GM10248 (cell line): ENCODE results near the gene RNF13.

Experiments
- CTCF ChIA-PET: fragments of 300-600 bp; sonication (Branson Sonifier 250); formaldehyde crosslinking; extraction: SDS; loops from one replicate; lab custom pipeline; 2021; ENCODE audit warnings: antibody characterized with exemption; lab: Yijun Ruan, JAX
- POLR2A ChIA-PET: fragments of 350-650 bp; sonication (Branson Sonifier 250); formaldehyde crosslinking; extraction: SDS; loops from one replicate; lab custom pipeline; 2020; ENCODE audit warnings: antibody characterized with exemption; lab: Yijun Ruan, JAX
- DNase-seq: peaks from one replicate; pipeline ENCODE4 v3.0.0; 2012; ENCODE audit errors: extremely low spot score
- CTCF ChIP-seq: IDR thresholded peaks from 2 replicates; pipeline ENCODE4 v1.5.1; 2012; ENCODE audit warnings: mild to moderate bottlenecking, low read depth; ENCODE audit errors: extremely low read depth, missing control alignments, control extremely low read depth

RNF13 gene

GRCh38 chr3:149902498-149903139 is 89.6 kb downstream of the RNF13 start:
- no peak for TF ChIP-seq CTCF
- no peak for DNase-seq
- ChIA-PET POLR2A (no interaction called here), CTCF (interaction anchor here (0.8 to 3.2 kb wide), 3 partner anchors 8 to 116 kb away, joined by 3 to 10 read pairs (median 3); no protein-coding TSS in a partner anchor)

GRCh38 chr3:149906036-149906435 is 93.0 kb downstream of the RNF13 start:
- ChIA-PET CTCF (interaction anchor here (1.2 to 2.8 kb wide), 4 partner anchors 10 to 56 kb away, joined by 3 to 12 read pairs (median 4); no protein-coding TSS in a partner anchor), POLR2A (no interaction called here)
- TF ChIP-seq CTCF, result no peak
- no peak for DNase-seq

GRCh38 chr3:149908424-149908957 is 95.5 kb downstream of the RNF13 start:
- CTCF ChIA-PET, result interaction anchor here (0.9 to 3.7 kb wide), 4 partner anchors 9 to 276 kb away, joined by 3 to 18 read pairs (median 4); no protein-coding TSS in a partner anchor
- POLR2A ChIA-PET, result no interaction called here
- no peak for DNase-seq

GRCh38 chr3:149909923-149910322 is 96.9 kb downstream of the RNF13 start:
- no peak for DNase-seq
- ChIA-PET POLR2A (no interaction called here), CTCF (interaction anchor here (0.8 to 3.7 kb wide), 4 partner anchors 8 to 17 kb away, joined by 3 to 18 read pairs (median 3); no protein-coding TSS in a partner anchor)
- TF ChIP-seq CTCF, result no peak

More at GRCh38 chr3:149908424-149908957, 95.5 kb downstream of the RNF13 start:
- no peak for TF ChIP-seq CTCF

GRCh38 chr3:149917124-149917667 is 104.2 kb downstream of the RNF13 start:
- no peak for DNase-seq
- CTCF ChIA-PET, result interaction anchor here (0.9 to 1.3 kb wide), 3 partner anchors 11 to 41 kb away, joined by 3 to 4 read pairs (median 3); no protein-coding TSS in a partner anchor

GRCh38 chr3:149919509-149919908 is 106.5 kb downstream of the RNF13 start:
- CTCF ChIA-PET, result interaction anchor here (1.0 to 1.4 kb wide), 3 partner anchors 9 to 34 kb away, joined by 3 to 5 read pairs (median 3); no protein-coding TSS in a partner anchor
- POLR2A ChIA-PET, result no interaction called here
- no peak for TF ChIP-seq CTCF
- no peak for DNase-seq

More at GRCh38 chr3:149917124-149917667, 104.2 kb downstream of the RNF13 start:
- no peak for TF ChIP-seq CTCF
- POLR2A ChIA-PET, result no interaction called here
